ENCODE measurements around the gene KLRD1.
"Not testable (repeated sequence)": the region's sequence is repeated elsewhere in the genome, so short reads cannot be mapped to it uniquely, and the experiment has no call there.

The KLRD1 gene

GRCh38 chr12:10339053-10339840 is 31.6 kb downstream of the KLRD1 start:
- no peak for DNase-seq

- DNase-seq, result not testable (repeated sequence)
Observed at GRCh38 chr12:10340946-10341345, 33.3 kb downstream of the KLRD1 start.

GRCh38 chr12:10341892-10342509 is 34.3 kb downstream of the KLRD1 start:
- DNase-seq, result no peak

- DNase-seq, result not testable (repeated sequence)
Observed at GRCh38 chr12:10351457-10351856, 43.8 kb downstream of the KLRD1 start.

- no peak for DNase-seq
Observed at GRCh38 chr12:10354071-10354470, 46.4 kb downstream of the KLRD1 start.

GRCh38 chr12:10354502-10354901 is 46.8 kb downstream of the KLRD1 start:
- DNase-seq, result no peak

- no peak for DNase-seq
Observed at GRCh38 chr12:10358131-10358530, 50.5 kb downstream of the KLRD1 start.

- no peak for DNase-seq
Observed at GRCh38 chr12:10358969-10359368, 51.3 kb downstream of the KLRD1 start.

- peak; percentile 87 for DNase-seq
Observed at GRCh38 chr12:10361084-10361483, 53.4 kb downstream of the KLRD1 start.

GRCh38 chr12:10361622-10362021 is 54.0 kb downstream of the KLRD1 start:
- no peak for DNase-seq

- no peak for DNase-seq
Observed at GRCh38 chr12:10362325-10362724, 54.7 kb downstream of the KLRD1 start.

- no peak for DNase-seq
Observed at GRCh38 chr12:10362828-10363657, 55.4 kb downstream of the KLRD1 start.

- no peak for DNase-seq
Observed at GRCh38 chr12:10363658-10363913, 55.9 kb downstream of the KLRD1 start.

- DNase-seq, result no peak
Observed at GRCh38 chr12:10363914-10364814, 56.5 kb downstream of the KLRD1 start.

GRCh38 chr12:10364815-10365622 is 57.3 kb downstream of the KLRD1 start:
- DNase-seq, result peak; percentile 71

- no peak for DNase-seq
Observed at GRCh38 chr12:10365696-10366405, 58.2 kb downstream of the KLRD1 start.

GRCh38 chr12:10366875-10367274 is 59.2 kb downstream of the KLRD1 start:
- DNase-seq, result no peak

GRCh38 chr12:10367714-10368113 is 60.0 kb downstream of the KLRD1 start:
- DNase-seq, result not testable (repeated sequence)

- no peak for DNase-seq
Observed at GRCh38 chr12:10368206-10369171, 60.8 kb downstream of the KLRD1 start.
